WERI-Rb-1 (cell line): ENCODE data around the gene MYL6B.
A peak's percentile ranks its signal among the peaks of the same experiment; 100 is the strongest.
"Not testable (repeated sequence)": the region's sequence is repeated elsewhere in the genome, so short reads cannot be mapped to it uniquely, and the experiment has no call there.

Source experiments
- DNase-seq: peaks from one replicate; pipeline ENCODE4 v3.0.0-alpha.2; 2020
- H3K27ac ChIP-seq: fragments of 250-450 bp; sonication (Bioruptor Pico); 2 replicates; pipeline ENCODE4 v1.5.1; 2020; ENCODE audit warnings: mild to moderate bottlenecking, moderate library complexity
- H3K27me3 ChIP-seq: fragments of 250-450 bp; sonication (Bioruptor Pico); 2 replicates; pipeline ENCODE4 v1.5.1; 2021; ENCODE audit warnings: mild to moderate bottlenecking, low read depth, moderate library complexity; ENCODE audit not compliant: insufficient read depth, severe bottlenecking
- H3K36me3 ChIP-seq: fragments of 250-450 bp; sonication (Bioruptor Pico); 2 replicates; pipeline ENCODE4 v1.5.1; 2020; ENCODE audit warnings: mild to moderate bottlenecking, moderate library complexity
- H3K4me3 ChIP-seq: 2 replicates; pipeline ENCODE4 v1.5.1; 2011; ENCODE audit warnings: low read depth, mild to moderate bottlenecking, control low read depth, low read length
- H3K9me3 ChIP-seq: fragments of 250-450 bp; sonication (Bioruptor Pico); 2 replicates; pipeline ENCODE4 v1.5.1; 2021; ENCODE audit warnings: mild to moderate bottlenecking, moderate library complexity; ENCODE audit not compliant: severe bottlenecking
- TF ChIP-seq, protein P1 (sequence below): IDR thresholded peaks from 2 replicates; pipeline ENCODE4 v1.5.1; 2011; ENCODE audit warnings: low read depth, mild to moderate bottlenecking, control low read depth, inconsistent platforms, low read length

The MYL6B gene

DNA sequence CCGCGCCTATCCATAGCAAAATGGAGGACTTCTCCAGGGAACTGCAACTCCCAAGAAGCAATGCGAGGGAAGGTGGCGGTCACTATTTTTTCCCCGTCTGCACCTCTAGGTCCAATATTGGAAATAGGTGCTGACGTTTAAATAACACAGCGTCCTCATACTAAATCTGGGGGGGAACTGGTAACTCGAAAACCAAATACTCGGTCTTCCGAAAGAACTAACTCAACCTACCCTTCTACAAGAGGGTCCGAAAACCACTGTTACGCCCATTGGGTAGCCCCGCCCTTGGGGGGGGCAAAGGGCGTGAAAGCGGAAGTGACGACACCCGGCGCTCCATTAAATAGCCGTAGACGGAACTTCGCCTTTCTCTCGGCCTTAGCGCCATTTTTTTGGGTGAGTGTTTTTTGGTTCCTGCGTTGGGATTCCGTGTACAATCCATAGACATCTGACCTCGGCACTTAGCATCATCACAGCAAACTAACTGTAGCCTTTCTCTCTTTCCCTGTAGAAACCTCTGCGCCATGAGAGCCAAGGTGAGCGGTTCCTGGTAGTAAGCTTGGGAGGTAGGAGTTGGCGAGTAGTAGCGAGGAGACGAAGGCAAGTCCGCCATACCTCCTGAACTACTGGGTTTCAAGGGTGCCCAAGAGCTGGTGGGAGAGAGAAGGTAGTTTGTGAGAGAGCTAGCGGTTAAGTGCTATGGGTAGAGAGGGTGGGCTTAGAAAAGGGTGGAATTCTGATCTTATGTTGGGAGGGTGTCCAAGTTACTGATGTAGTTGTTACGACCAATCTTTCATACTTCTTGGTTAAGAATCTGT is 35.9 kb upstream of the MYL6B start, which contains the start of gene RPL41:
TSS of gene RPL41 (plus strand) at position 367 of the 815 bp plus-strand sequence.
- Histone ChIP-seq H3K27ac (peak within 1 kb of the TSS; percentile 89), H3K36me3 (peaks cover 47% of the 10 kb centered on the region), H3K9me3 (peaks cover 6% of the 10 kb centered on the region), H3K4me3 (peak within 1 kb of the TSS; percentile 96), H3K27me3 (no peaks in the 10 kb centered on the region)
- peak; percentile 91 for DNase-seq
- TF ChIP-seq, protein P1, sequence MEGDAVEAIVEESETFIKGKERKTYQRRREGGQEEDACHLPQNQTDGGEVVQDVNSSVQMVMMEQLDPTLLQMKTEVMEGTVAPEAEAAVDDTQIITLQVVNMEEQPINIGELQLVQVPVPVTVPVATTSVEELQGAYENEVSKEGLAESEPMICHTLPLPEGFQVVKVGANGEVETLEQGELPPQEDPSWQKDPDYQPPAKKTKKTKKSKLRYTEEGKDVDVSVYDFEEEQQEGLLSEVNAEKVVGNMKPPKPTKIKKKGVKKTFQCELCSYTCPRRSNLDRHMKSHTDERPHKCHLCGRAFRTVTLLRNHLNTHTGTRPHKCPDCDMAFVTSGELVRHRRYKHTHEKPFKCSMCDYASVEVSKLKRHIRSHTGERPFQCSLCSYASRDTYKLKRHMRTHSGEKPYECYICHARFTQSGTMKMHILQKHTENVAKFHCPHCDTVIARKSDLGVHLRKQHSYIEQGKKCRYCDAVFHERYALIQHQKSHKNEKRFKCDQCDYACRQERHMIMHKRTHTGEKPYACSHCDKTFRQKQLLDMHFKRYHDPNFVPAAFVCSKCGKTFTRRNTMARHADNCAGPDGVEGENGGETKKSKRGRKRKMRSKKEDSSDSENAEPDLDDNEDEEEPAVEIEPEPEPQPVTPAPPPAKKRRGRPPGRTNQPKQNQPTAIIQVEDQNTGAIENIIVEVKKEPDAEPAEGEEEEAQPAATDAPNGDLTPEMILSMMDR: no peak

DNA sequence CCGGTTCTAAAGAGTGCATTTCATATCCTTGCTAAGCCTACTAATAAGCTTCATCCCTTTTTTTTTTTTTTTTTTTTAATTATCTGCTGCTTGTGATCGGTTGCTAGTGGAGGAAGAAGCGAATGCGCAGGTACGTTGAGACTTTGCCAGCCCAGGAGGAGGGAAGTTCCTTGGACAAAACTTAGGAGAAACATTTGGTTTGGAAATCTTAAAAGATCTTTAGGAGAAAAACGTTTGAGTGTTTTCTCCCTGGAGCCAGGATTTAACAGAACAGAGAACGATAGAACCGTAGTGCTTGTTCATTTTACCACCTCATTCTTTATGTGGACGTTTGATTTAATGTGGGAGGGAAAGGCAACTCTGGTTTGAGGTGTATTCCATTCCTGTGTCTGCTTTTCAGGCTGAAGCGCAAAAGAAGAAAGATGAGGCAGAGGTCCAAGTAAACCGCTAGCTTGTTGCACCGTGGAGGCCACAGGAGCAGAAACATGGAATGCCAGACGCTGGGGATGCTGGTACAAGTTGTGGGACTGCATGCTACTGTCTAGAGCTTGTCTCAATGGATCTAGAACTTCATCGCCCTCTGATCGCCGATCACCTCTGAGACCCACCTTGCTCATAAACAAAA is 35.2 kb upstream of the MYL6B start:
- peaks cover 43% of the 10 kb centered on the region for H3K36me3 ChIP-seq
- H3K4me3 ChIP-seq: peak overlapping the region; percentile 96
- DNase-seq: not testable (repeated sequence)

DNA sequence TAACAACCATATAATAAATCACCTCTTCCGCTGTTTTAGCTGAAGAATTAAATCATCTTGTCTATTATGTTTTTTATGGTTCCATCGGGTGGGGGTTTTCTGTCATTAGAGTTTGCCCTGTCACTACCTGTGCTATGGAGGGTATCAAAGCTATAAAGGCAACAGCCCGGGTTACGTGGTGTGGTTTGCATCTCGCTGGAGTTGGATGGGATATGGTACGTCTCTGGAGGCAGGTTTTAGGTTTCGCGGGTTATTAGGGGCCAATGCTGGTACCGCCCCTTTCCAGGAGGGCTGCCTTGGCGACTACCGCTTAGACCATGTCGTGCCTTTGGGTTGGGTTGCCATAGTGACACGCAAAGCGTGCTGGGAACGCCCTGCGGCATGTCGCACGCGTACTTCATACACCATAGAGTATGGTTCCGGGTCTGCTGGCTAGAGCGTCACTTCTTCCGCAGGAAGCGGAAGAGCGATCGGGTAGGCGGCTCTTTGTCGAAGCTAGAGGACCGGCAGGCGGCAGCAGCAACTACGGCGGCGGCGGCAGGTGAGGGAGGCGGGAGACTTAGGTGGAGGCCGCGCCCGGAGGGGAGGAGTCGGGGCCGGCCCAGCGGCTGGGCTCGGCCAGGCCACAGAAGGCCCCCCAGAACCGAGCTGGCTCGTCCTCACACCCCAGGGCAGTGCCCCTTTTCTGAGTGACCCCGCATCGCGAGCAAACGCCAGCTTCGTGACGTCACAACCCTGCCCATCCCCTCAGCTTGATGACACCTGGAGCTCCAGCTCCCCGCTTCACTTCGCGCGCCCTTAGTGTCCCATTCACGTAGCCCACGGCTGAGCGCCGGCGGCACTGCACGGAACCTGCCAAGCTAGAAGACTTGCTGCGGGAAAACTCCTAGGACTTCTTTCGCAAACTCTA is 34.4 kb upstream of the MYL6B start, which contains the start of gene ZC3H10:
TSS of gene ZC3H10 (plus strand) at position 489 of the 910 bp plus-strand sequence. CDS start 2,297 bp downstream, outside the sequence.
- Histone ChIP-seq H3K36me3 (peaks cover 36% of the 10 kb centered on the region), H3K4me3 (peak within 1 kb of the TSS; percentile 96), H3K27ac (peak within 1 kb of the TSS; percentile 89), H3K9me3 (peaks cover 6% of the 10 kb centered on the region), H3K27me3 (no peaks in the 10 kb centered on the region)
- TF ChIP-seq, protein P1: peak; percentile 53
- DNase-seq: peak; percentile 98

More for the DNA sequence above, 35.2 kb upstream of the MYL6B start:
- not testable (repeated sequence) for H3K27me3 ChIP-seq, H3K9me3 ChIP-seq
- H3K27ac ChIP-seq: peak overlapping the region; percentile 89

DNA sequence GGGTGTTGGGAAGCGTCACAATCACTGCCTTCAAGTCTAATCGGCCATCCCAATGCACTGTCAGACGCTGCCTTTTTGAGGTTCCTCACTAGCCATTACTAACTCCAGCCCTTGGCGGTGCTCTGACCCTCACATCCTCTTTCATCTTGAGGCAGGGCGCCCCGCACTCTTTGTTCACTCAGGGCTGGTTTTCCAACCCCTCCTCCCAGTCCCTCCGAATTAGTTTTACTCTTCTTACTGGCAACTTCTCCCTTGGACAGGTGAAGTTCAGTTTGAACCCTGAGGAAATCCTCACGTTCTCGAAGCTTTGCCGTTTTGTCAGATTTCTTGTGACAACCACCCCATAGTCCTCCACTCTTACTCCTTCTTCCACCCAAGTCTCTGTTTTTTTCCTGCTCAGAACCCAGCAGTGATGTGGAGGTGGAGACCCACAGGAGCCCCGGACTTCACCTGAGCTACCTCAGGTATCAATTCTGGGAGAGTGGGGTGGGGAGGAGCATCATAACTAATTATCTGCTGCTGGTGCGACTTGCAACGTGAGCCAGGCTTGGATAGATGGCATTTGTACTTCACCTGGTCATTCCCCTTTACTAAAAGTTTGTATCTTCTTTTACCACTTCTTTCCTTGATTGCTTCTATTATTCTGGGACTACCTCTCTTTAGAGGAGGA is 33.6 kb upstream of the MYL6B start:
- H3K27me3 ChIP-seq: no peaks in the 10 kb centered on the region
- peaks cover 6% of the 10 kb centered on the region for H3K9me3 ChIP-seq
- TF ChIP-seq, protein P1: no peak
- H3K36me3 ChIP-seq: peaks cover 30% of the 10 kb centered on the region
- H3K27ac ChIP-seq: peak overlapping the region; percentile 79
- peak overlapping the region; percentile 83 for H3K4me3 ChIP-seq
- DNase-seq: no peak

DNA sequence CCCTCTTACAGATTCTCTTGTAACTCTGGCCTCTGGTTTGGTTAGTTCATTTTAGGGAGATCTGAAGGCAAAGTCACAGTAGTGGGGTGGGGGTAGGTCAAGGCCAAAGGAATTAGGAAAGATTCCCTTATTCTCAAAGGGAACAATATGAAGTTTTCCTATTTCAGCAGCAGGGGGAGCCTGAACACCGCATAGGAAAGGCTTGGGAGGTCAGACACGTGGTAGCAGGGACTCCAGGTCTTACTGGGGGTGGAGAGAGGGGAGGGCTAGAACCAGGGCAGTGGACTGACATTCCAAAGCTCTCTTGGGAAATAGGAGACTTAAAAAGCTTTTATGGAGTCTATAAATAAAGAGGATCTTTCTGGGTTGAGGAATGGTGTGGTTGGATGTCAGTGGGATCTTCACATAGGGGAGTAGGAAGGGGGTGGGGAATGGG is 33.0 kb upstream of the MYL6B start:
- DNase-seq: peak; percentile 84
- H3K4me3 ChIP-seq: peak overlapping the region; percentile 83
- TF ChIP-seq, protein P1: peak; percentile 68

More for the DNA sequence above, 33.0 kb upstream of the MYL6B start:
- peaks cover 6% of the 10 kb centered on the region for H3K9me3 ChIP-seq
- no peak overlapping the region for H3K27ac ChIP-seq
- peaks cover 24% of the 10 kb centered on the region for H3K36me3 ChIP-seq
- H3K27me3 ChIP-seq: no peaks in the 10 kb centered on the region
